ENCODE results near the gene NTN1. TPM values are rescaled to one million over a fixed set of nuclear protein-coding genes. Genes with fewer than 3 reads are reported as not detected.

The NTN1 gene
- total and polyA plus RNA-seq, 2 of the 13 experiments (the other 11 are each of a cell fraction or from before 2014, with no cell fraction given) = 0.04 to 0.05 TPM

GRCh38 chr17:9259419-9259818 is 238.1 kb downstream of the NTN1 start (continued):
- TF ChIP-seq ZBTB33 (CRISPR knock-in tag; IDR thresholded peaks at IDR 0.05) (peak; percentile 45; the same call in 1 of the 2 replicates), HMG20B (CRISPR knock-in tag; conservative IDR thresholded peaks at IDR 0.05) (no peak), FOSL2 (CRISPR knock-in tag; IDR thresholded peaks at IDR 0.05) (no peak), GMEB1 (CRISPR knock-in tag; IDR thresholded peaks at IDR 0.05; ENCODE audit: borderline replicate concordance) (no peak), ZNF841 (CRISPR knock-in tag; IDR thresholded peaks at IDR 0.05; ENCODE audit: borderline replicate concordance) (no peak), ZNF687 (CRISPR knock-in tag; IDR thresholded peaks at IDR 0.05) (peak; percentile 31), SIX1 (CRISPR knock-in tag; IDR thresholded peaks at IDR 0.05; ENCODE audit: borderline replicate concordance) (no peak), ATM (IDR thresholded peaks at IDR 0.05; ENCODE audit: borderline replicate concordance) (no peak), MBNL3 (CRISPR knock-in tag; conservative IDR thresholded peaks at IDR 0.05) (no peak), ZSCAN12 (CRISPR knock-in tag; IDR thresholded peaks at IDR 0.05) (no peak), ZNF883 (CRISPR knock-in tag; IDR thresholded peaks at IDR 0.05; ENCODE audit: not compliant biosample characterization) (no peak), ZXDC (CRISPR knock-in tag; IDR thresholded peaks at IDR 0.05) (no peak), ZNF598 (CRISPR knock-in tag; IDR thresholded peaks at IDR 0.05; ENCODE audit: borderline replicate concordance) (no peak), TEAD3 (CRISPR knock-in tag; optimal IDR thresholded peaks at IDR 0.05; ENCODE audit: borderline replicate concordance) (peak; percentile 74)

Measured in HepG2 (cell line).